RKO (cell line): ENCODE results near the gene CFAP53.
"Not testable (repeated sequence)": the region's sequence is repeated elsewhere in the genome, so short reads cannot be mapped to it uniquely, and the experiment has no call there.

Experiments
- DNase-seq: peaks from one replicate; pipeline ENCODE4 v3.0.0-alpha.2; 2016; ENCODE audit warnings: low spot score

CFAP53 gene

GRCh38 chr18:50272568-50272967, 6.3 kb upstream of the CFAP53 start:
- no peak for DNase-seq

- no peak for DNase-seq
Measured at GRCh38 chr18:50268022-50268747, 1.9 kb upstream of the CFAP53 start.

- DNase-seq: no peak
Measured at GRCh38 chr18:50262977-50263376, 3.3 kb downstream of the CFAP53 start.

- no peak for DNase-seq
Measured at GRCh38 chr18:50250935-50251334, 15.4 kb downstream of the CFAP53 start.

GRCh38 chr18:50249576-50249975, 16.7 kb downstream of the CFAP53 start:
- no peak for DNase-seq

- DNase-seq: no peak
Measured at GRCh38 chr18:50247561-50247960, 18.7 kb downstream of the CFAP53 start.

GRCh38 chr18:50241768-50242167, 24.5 kb downstream of the CFAP53 start:
- not testable (repeated sequence) for DNase-seq

- peak; percentile 46 for DNase-seq
Measured at GRCh38 chr18:50240080-50240563, 26.2 kb downstream of the CFAP53 start.

- DNase-seq: no peak
Measured at GRCh38 chr18:50232419-50232818, 33.9 kb downstream of the CFAP53 start.

GRCh38 chr18:50231621-50232020, 34.7 kb downstream of the CFAP53 start:
- peak; percentile 67 for DNase-seq

GRCh38 chr18:50220249-50220648, 46.0 kb downstream of the CFAP53 start:
- not testable (repeated sequence) for DNase-seq

GRCh38 chr18:50218432-50219197, 47.7 kb downstream of the CFAP53 start:
- peak; percentile 5 for DNase-seq

- no peak for DNase-seq
Measured at GRCh38 chr18:50209311-50209710, 57.0 kb downstream of the CFAP53 start.

- no peak for DNase-seq
Measured at GRCh38 chr18:50207722-50208121, 58.6 kb downstream of the CFAP53 start.

- peak; percentile 20 for DNase-seq
Measured at GRCh38 chr18:50203801-50204604, 62.3 kb downstream of the CFAP53 start.

GRCh38 chr18:50201476-50202018, 64.7 kb downstream of the CFAP53 start:
- no peak for DNase-seq

GRCh38 chr18:50199921-50200320, 66.4 kb downstream of the CFAP53 start:
- DNase-seq: no peak

GRCh38 chr18:50199346-50199855, 66.9 kb downstream of the CFAP53 start:
- DNase-seq: no peak

- DNase-seq: no peak
Measured at GRCh38 chr18:50196261-50196660, 70.0 kb downstream of the CFAP53 start.

- no peak for DNase-seq
Measured at GRCh38 chr18:50195689-50196088, 70.6 kb downstream of the CFAP53 start.

- DNase-seq: no peak
Measured at GRCh38 chr18:50194631-50195532, 71.4 kb downstream of the CFAP53 start, which contains the start of gene MYO5B. Gene MYO5B (minus strand): TSS chr18:50195147. CDS start chr18:50194793, 354 bp downstream.
